GM18873 (cell line): ENCODE results near the gene SLIT2.

Experiments
- ATAC-seq: cut with Tn5 transposase; IDR thresholded peaks from one replicate; pipeline ENCODE4 v1.9.1; 2021; ENCODE audit warnings: mild to moderate bottlenecking, moderate library complexity, moderate number of reproducible peaks; ENCODE audit not compliant: unreplicated experiment, low FRiP score

Gene SLIT2, protein sequence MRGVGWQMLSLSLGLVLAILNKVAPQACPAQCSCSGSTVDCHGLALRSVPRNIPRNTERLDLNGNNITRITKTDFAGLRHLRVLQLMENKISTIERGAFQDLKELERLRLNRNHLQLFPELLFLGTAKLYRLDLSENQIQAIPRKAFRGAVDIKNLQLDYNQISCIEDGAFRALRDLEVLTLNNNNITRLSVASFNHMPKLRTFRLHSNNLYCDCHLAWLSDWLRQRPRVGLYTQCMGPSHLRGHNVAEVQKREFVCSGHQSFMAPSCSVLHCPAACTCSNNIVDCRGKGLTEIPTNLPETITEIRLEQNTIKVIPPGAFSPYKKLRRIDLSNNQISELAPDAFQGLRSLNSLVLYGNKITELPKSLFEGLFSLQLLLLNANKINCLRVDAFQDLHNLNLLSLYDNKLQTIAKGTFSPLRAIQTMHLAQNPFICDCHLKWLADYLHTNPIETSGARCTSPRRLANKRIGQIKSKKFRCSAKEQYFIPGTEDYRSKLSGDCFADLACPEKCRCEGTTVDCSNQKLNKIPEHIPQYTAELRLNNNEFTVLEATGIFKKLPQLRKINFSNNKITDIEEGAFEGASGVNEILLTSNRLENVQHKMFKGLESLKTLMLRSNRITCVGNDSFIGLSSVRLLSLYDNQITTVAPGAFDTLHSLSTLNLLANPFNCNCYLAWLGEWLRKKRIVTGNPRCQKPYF (N-terminal part only)

DNA sequence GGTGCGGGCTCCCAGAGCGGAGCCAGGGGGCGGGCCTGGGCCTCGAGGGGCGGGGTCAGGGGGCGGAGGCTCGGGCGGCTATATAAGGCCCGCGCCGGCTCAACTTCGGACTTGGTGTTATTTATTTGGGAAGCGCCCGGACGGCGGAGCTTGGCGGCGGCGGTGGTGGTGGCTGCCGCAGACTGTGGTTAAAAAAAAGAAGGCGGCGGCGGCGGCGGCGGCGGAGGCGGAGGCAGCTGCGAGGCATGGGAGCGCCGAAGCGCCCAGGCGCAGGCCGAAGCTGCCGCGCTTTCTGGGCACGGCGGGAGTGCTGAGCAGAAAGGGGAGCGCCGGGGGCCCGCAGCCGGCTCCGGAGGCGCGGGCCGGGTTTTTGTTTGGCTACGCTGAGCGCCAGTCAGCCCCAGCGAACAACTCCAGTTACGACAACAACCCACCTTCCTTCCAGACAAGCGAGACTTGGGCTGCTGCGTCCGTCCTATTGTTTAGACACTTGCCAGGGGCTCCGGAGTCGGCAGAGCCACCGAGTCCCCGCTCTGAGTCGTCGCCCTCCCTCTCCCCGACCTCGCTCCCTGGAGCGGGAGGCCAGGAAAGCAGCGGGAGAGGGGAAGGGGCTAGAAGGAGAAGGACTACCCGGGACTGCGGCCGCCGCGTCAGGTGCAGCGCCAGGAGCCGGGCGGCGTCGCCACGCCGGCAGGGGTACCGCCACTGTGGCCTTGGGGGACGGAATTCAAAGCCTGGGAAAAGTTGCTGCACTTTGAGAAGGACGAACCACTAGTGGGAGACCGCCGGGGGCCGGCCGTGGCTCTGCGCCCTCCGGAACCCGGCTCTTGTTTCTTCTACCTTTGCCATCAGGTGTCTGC is at the start of gene SLIT2:
SLIT2 (plus strand) TSS at position 110 of the 860 bp plus-strand sequence. CDS start 1,911 bp downstream, outside the sequence.
- ATAC-seq = no peak

DNA sequence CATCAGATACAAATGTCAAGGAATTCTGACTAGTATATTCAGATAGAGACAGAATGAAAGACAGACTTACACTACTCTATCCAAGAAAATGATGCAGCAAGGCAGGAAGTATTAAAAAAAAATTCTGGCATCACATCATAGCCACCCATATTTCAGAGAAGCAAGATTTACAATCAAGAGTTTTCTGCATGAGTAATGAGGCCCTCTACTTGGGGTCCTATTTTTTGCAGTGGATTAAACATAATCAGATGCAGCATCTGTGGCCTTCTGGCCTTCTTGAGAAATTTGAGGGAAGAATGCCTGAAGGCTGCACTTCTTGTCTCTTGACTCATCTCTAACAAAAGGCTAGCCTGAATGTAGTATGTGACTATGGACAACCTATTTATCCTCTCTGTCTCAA is 48.2 kb upstream of the SLIT2 start:
- no peak for ATAC-seq

DNA sequence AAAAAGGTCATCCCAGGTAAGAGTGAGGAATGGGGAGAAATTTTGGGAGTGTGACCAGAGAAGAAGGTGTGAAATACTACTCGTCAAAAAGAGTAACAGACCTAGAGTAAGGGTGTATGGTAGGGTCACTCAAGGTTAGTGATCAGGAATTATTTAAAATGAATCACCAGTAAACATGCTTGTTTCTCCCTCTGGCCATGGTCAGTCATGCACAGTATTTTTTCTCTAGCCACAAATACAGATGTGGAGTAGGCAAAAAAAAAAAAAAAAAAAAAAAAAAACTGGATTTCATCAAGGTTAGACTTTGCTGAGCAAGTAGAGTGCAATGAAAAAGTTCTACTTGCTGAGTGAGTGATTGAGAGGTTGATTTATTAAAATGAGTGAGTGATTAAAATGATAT is 34.2 kb upstream of the SLIT2 start:
- ATAC-seq = no peak

DNA sequence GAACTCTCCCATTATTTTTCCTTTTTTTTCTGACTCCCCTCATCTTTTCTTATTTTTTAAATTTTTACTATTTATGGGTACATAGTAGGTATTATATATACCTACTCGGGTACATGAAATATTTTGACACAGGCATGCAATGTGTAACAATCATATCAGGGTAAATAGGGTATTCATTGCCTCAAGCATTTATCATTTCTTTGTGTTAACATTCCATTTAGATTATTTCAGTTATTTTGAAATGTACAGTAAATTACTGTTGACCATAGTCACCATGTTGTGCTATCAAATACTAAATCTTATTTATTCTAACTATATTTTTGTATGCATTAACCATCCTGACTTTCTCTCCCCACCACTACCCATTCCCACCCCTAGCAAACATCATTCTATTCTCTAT is 33.8 kb upstream of the SLIT2 start:
- ATAC-seq = no peak

DNA sequence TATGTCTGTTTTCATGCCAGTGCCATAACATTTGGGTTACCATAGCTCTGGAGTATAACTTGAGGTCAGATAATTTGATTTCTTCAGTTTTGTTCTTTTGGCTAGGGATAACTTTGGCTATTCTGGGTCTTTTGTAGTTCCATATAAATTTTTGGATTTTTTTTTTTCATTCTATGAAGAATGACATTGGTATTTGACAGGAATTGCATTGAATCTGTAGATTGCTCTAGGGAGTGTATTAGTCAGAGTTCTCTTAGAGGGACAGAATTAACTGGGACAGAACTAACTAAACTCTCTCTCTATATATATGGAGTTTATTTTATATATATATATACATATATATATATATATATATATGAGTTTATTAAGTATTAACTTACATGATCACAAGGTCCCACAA is 32.2 kb upstream of the SLIT2 start:
- ATAC-seq = no peak

DNA sequence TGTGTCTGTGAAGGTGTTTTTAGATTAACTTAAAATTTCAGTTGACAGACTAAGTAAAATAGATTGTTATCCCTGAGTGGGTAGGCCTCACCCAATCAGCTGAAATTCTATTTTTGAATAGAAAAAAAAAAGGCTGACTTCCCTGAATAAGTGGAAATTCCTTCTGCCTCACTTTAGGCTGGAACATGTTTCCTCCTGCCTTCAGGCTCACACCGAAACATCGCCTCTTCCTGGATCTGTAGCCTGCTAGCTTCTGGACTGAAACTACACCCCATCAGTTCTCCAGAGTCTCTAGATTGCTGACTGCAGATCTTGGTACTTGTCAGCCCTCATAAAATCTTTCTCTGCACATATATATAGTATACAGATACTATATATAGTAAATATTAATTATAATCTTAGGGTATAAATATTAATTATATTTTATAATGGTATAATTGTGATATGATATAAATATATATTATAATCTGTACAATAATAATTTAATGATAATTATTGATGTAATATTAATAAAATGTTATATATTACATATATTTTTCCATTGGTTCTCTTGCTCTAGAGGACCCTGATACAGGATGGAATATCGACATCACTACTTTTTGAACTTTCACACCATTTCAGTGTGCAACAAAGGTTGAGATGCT is 13.7 kb upstream of the SLIT2 start:
- no peak for ATAC-seq

DNA sequence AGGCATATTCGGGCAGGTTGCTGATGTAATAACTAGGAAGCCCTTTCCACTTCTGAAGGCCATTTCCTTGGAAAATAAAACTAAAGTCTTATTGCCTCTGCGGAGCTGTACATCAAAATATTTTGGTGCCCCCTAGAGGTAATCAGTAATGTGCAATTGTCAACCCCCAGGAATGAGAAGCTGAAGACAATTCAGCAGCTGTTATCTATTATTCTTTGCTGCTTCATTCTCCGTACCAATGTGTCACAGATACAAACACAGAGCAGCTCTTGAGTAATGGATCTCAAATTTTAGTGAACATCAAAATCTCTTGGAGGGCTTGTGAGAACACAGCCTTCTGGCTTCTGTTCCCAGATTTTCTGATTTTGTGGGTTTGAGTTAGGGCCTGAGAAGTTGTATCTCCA is 3.5 kb upstream of the SLIT2 start:
- ATAC-seq = no peak

DNA sequence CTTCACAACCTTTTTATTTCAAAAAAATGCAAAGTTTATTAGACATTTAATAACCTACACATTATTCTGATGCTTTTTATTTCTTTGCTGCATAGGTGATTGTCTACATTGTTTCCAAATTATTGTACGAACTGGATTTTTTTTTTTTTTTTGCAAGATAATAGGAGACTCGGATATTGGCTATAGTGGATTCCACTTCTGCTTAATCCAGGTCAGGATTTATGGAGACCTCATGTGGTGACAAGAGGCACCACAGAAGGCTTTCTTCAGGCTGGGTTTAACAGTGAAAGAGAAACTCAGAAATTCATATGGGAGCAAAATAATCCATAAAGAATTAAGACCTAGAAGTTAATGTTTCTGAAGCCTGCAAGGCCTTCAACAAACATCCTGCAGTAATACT is 2.4 kb upstream of the SLIT2 start:
- no peak for ATAC-seq

DNA sequence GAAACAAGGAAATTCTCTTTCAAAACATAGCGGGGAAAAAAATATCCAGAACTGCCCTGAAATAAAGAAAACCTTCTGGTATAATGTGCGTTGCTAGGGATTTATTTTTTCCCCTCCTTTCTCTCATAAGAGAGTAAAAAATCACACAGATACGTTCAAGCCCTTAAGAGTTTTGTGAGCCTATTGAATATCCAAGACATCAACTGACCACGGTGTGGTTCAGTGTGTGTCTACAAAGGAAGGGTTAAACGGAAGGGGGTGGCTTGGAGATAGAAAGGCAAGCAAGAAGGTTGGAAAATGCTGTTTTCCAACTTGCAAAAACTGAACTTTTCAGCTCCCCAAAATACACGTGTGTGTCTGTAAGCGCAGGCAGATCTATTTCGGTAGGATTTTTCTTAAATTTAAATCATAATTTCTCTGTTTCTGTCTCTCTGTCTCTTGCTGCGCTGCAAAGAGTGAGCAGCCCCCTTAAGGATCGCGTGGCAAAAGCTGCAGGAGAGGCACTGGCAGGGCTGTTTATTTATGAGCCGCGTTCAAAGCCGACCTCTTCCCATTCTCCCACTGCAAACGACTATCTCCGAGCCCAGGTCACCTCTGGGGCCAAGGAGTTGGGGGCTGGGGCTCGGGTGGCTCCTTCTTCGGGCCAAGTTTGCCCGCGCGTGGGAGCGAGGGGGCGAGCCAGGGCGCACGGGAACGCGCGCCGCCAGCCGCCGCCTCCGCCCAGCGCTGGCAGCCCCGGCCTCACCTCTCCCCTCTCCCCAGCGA is 492 bp upstream of the SLIT2 start:
- ATAC-seq = no peak

DNA sequence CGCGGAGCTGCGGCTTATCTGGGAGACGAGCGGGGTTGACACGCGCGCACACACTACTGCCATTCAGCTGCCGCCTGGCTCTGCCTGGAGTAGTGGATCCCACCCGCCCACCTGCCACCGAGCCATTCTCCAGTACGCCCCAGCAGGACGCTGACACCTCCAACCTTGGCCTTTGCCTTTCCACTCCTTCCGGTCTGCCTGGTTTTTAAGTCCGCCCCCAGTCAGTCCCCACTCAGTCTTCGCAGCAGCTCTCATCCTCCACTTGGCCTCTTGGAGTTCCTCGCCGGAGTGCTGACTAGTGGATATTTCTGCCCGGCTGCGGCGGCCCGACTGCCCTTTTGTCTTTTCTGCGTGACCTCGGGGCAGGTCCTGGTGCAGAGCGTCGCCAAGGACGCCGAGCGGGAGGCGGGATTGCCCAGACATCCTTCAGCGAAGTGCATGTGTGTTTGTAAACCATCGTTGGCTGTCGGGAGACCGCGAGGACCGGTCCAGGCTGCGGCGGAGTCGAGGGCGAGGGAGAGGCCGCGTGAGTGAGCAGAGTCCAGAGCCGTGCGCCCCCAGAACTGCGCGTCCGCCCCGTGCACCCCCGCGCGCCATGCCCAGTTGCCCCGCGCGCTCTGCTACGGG is 1.1 kb downstream of the SLIT2 start:
- no peak for ATAC-seq

DNA sequence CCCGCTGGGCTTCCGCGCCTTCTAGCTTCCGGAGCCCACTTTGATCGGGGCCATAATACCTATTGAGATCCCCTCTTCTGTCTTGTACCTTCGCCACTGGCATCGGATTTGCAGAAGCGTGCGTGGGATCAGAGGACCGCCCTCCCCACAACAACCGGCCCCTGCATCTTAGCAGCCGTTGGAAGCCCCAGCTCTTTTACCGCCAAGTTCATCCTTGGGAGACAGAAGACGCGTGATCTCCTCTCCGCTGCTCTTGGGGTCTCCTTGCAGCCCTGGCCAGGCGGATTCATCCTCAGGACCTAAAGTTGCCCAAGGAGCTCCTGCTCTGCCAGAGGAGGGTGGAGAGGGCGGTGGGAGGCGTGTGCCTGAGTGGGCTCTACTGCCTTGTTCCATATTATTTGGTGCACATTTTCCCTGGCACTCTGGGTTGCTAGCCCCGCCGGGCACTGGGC is 1.6 kb downstream of the SLIT2 start:
- no peak for ATAC-seq

DNA sequence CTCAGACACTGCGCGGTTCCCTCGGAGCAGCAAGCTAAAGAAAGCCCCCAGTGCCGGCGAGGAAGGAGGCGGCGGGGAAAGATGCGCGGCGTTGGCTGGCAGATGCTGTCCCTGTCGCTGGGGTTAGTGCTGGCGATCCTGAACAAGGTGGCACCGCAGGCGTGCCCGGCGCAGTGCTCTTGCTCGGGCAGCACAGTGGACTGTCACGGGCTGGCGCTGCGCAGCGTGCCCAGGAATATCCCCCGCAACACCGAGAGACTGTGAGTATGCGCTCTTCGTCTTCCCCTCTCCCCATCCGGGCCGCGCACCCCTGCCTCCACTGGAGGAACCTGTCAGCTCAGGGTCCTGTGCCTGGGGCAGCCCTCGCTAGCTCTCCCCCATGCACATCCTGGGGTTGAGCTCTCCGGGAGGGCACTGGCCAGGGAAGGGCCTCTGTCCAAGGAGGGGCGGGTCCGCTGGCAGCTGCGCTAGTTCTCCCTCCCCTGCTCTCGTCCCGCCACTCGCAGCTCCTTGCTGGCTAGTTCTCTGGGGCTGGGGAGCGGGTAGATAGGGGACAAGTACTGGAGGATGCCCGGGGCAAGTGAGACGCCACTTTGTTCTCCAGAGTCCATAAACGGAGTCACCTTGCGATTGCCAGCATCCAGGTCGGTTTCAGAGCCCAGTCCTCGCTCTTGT is 2.2 kb downstream of the SLIT2 start:
- no peak for ATAC-seq

DNA sequence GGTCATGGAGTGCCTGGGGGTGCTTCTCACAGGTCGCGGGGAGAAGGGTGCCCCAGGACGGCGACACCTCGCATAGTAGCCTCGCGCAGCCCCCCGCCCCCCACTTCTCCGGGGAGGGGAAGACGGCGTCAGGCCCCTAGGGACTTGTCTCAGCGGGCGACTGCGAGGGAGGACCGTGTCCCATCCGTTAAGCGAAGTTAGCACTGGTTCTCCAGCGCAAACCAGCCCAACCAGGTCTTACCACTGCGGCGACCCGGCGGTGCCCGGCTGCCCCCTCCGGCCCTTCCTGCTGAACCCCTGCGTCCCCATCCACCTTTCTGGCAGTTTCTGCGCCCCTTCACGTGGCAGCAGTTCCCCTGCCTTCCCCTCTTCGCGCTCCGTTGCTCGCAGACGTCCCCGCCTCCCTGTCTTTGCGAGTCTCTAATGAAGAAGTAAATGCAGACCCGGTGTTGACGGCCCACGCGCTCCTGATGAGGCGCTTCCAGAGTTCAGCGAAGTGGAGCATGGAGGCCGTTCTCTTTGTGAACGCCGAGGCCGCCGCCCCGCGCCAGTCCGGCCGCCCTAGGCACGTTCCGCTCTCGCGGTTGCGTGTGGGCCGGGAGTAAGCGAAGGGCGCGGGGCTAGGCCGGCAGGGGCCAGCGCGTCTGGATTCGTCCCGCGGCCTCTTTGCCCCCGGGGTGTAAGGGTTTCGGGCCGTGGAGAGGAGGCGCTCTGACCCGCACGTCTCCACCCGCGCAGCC is 3.0 kb downstream of the SLIT2 start:
- no peak for ATAC-seq

DNA sequence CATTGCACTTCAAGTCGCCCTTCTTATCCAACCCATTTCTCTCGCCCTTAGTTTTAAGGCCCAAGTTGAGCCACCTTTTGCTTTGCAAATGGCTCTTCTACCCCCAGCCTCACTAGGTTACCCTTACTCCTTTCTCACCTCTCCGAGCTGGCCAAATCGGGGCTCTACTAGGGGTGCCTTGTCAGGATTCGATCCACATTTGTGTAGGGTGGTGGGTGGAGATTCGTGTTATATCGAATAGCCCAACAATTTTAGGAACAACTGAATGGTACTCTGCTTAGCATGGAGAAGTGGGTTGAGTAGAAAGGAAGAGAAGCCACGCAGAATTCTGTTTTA is 3.5 kb downstream of the SLIT2 start:
- ATAC-seq = no peak

DNA sequence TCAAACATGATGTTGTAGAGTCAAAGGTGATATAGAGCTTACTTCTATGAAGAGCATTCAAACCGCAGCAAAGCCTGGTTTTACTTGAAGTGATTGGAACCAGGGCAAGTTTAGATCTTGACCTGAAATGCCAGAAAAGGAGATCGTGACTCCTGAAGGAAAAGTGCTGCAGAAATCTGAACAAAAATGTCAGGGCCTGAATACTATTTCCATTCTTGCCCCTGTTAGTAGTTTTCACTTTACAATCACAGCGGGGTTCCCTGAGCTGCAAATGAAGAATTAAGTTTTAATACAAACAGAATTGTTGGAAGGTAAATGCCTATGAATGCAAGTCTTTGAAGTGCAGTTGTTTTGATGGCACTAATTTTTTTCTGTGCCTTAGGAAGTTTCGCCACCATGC is 4.1 kb downstream of the SLIT2 start:
- ATAC-seq = no peak

DNA sequence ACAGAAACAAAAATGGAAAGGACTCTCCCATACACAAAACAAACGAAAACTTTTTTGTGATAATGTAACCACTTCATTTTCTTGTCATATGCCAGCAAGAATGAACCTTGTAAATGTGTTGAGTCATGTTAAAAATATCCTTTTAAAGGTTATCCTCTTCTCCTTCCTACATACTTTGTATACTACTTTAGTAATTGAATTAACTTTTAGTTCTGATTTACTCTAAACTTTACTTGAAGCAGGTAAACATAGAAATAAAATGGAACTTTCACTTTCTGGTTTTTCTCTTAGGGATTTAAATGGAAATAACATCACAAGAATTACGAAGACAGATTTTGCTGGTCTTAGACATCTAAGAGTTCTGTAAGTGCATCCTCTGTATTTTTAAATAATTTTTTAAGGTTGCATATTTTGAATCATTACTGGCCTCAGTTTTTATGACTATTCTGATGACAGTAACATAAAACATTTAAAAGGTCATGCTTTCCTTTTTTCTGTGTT is 4.7 kb downstream of the SLIT2 start:
- ATAC-seq = no peak

DNA sequence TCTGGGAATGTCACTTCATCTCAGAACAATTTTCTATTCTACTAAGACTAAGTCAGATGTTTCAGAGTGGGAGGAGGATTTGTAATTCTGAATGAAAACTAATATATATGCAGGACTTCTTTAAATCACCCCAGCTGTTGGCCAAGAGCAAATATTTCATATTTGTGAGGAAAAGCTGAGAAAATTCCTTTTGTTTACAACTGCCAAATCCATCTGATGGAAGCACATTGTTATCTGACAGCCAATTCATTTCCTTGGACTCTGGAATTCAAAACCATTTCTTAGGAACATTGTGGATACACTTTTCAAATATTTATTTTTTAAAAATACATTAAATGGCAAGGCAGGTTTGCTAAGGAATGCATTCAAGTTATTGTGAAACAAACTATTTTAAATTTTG is 8.0 kb downstream of the SLIT2 start:
- ATAC-seq = no peak

DNA sequence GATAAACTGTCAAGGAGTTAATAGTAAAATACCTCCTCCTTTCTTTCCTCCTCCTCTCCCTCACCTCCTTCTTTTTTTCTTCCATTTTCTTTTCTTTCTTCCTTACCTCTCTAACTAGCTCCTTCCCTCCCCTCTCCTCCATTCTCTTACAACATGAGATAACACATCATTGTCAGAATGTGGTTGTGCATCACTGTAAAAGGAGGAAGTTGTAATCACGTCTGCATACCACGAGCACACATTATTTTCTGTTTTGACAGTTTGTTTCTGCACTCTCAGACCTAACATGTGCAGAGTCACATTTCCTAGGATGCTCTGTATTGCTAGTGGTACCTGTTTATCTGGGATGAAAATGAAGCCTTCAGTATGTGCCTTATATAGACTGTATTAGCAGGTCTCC is 9.1 kb downstream of the SLIT2 start:
- no peak for ATAC-seq
